Peyer's patch (tissue), 4 donors: ENCODE results near the gene EMILIN3. TPM values are rescaled to one million over a fixed set of nuclear protein-coding genes. Genes with fewer than 3 reads are reported as not detected.

ENCODE experiments used
- DNase-seq, 3 donors: peaks; one replicate each; pipeline ENCODE4 v3.0.0-alpha.2; 2017 to 2019
- H3K27ac ChIP-seq, 4 donors: fragments of 200-600 bp; sonication (generic); one replicate each; pipeline ENCODE4 v1.5.1; 2016 to 2019
- H3K27me3 ChIP-seq, 2 donors: fragments of 200-600 bp; sonication (generic); one replicate each; pipeline ENCODE4 v1.5.1; 2019
- H3K36me3 ChIP-seq, 3 donors: fragments of 200-600 bp; sonication (generic); one replicate each; pipeline ENCODE4 v1.5.1; 2016 to 2019
- H3K4me1 ChIP-seq, 4 donors: fragments of 200-600 bp; sonication (generic); one replicate each; pipeline ENCODE4 v1.5.1; 2016 to 2019
- H3K4me3 ChIP-seq, 4 donors: fragments of 200-600 bp; sonication (generic); 1 replicate in 3 of 4; 2 replicates in 1 of 4; pipeline ENCODE4 v1.5.1; 2016 to 2019; ENCODE audit warnings: mild to moderate bottlenecking in 1 of 4
- H3K9me3 ChIP-seq, 4 donors: fragments of 200-600 bp; sonication (generic); one replicate each; pipeline ENCODE4 v1.5.1; 2016 to 2019; ENCODE audit warnings: mild to moderate bottlenecking in 1 of 4
- CTCF ChIP-seq, 6 experiments: fragments of 450-650 bp in 4 of 6; fragments of 200-600 bp in 2 of 6; sonication (generic) in 1 of 6; IDR thresholded peaks; one replicate each; pipeline ENCODE4 v1.5.1; 2017 to 2019; ENCODE audit warnings: antibody characterized with exemption in 6 of 6, mild to moderate bottlenecking in 3 of 6, moderate library complexity in 1 of 6
- POLR2A ChIP-seq, 2 donors: fragments of 450-650 bp; IDR thresholded peaks; one replicate each; pipeline ENCODE4 v1.5.1; 2017; ENCODE audit warnings: antibody characterized with exemption in 2 of 2, mild to moderate bottlenecking in 2 of 2, moderate library complexity in 2 of 2
- total RNA-seq, 4 donors: library from RNA; depleted of rRNA; stranded (reverse); fragments of >200 nt; gene quantifications; one replicate each; pipeline ENCODE4 v1.1.0, GENCODE V29; 2016

EMILIN3 gene
- total RNA-seq, 4 donors from 2014 or later, result 0.66 TPM; not detected in 3

GRCh38 chr20:41357424-41358163 lies 9.0 kb downstream of the EMILIN3 start:
- Histone ChIP-seq H3K27me3 (no peaks in the 10 kb centered on the region), H3K9me3 (no peaks in the 10 kb centered on the region), H3K4me1 (no peaks in the 10 kb centered on the region), H3K4me3 (no peak overlapping the region), H3K36me3 (peaks cover 0 to 66% (median 0%) of the 10 kb centered on the region in 3 donors), H3K27ac (no peak overlapping the region)
- TF ChIP-seq POLR2A (IDR thresholded peaks at IDR 0.05) (no peak), CTCF (IDR thresholded peaks at IDR 0.05) (no peak)
- no peak for DNase-seq

DNA sequence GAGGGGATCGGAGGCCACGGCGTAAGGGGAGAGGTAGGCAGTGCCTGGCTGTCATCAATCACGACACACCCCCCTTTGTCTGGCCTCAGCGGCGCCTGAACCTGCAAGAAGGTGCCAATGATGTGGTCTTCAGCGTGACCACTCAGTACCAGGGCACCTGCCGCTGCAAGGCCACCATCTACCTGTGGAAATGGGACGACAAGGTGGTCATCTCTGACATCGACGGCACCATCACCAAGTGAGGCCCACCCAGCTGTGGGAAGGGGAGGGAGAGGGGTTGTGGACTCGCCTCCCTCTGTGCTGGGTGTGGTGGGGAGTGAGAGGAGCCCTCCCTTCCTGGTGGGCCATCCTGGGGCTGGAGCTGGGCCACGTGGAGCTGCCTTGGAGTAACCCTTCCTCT lies 9.7 kb downstream of the EMILIN3 start:
- no peak for TF ChIP-seq POLR2A (IDR thresholded peaks at IDR 0.05)
- TF ChIP-seq CTCF (IDR thresholded peaks at IDR 0.05), result no peak
- no peaks in the 10 kb centered on the region for H3K27me3 ChIP-seq
- H3K4me1 ChIP-seq, result no peaks in the 10 kb centered on the region
- no peak for DNase-seq
- H3K36me3 ChIP-seq, result peaks cover 0 to 72% (median 0%) of the 10 kb centered on the region in 3 donors
- H3K4me3 ChIP-seq, result no peak overlapping the region
- H3K27ac ChIP-seq, result no peak overlapping the region
- no peaks in the 10 kb centered on the region for H3K9me3 ChIP-seq

- no peak for DNase-seq
- Histone ChIP-seq H3K27me3 (no peaks in the 10 kb centered on the region), H3K4me1 (no peaks in the 10 kb centered on the region), H3K9me3 (no peaks in the 10 kb centered on the region), H3K27ac (no peak overlapping the region), H3K36me3 (peaks cover 0 to 79% (median 0%) of the 10 kb centered on the region in 3 donors), H3K4me3 (no peak overlapping the region)
- no peak for TF ChIP-seq POLR2A (IDR thresholded peaks at IDR 0.05)
- no peak for TF ChIP-seq CTCF (IDR thresholded peaks at IDR 0.05)
These were observed 10.9 kb downstream of the EMILIN3 start for GRCh38 chr20:41355598-41356203.

- TF ChIP-seq POLR2A (IDR thresholded peaks at IDR 0.05) (no peak), CTCF (IDR thresholded peaks at IDR 0.05) (no peak)
- H3K4me1 ChIP-seq, result no peaks in the 10 kb centered on the region
- H3K27me3 ChIP-seq, result no peaks in the 10 kb centered on the region
- H3K9me3 ChIP-seq, result no peaks in the 10 kb centered on the region
- DNase-seq, result no peak
- H3K4me3 ChIP-seq, result no peak overlapping the region
- no peak overlapping the region for H3K27ac ChIP-seq
- H3K36me3 ChIP-seq, result peaks cover 0 to 84% (median 0%) of the 10 kb centered on the region in 3 donors
These were observed 11.4 kb downstream of the EMILIN3 start for GRCh38 chr20:41355192-41355591.

DNA sequence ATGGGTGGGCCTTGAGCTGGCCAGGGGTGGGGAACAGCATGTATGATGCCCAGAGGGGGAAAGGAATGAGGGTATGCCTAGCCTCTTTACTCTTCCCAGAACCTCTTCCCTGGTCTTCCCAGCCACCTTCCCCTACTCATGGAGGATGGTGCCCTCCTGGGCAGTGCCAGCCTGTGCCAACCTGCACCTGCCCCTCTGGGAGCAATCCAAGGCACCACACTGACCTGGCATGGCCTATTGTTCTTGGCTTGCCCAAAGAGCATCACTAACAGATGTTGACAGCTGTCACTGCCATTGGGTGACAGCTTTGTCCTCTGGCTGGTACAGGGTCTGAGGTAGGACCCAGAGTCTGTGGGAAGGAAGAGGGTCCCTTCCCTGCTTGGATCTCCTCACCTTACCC lies 13.1 kb downstream of the EMILIN3 start:
- DNase-seq, result no peak
- Histone ChIP-seq H3K36me3 (peaks cover 0 to 91% (median 0%) of the 10 kb centered on the region in 3 donors), H3K4me3 (no peak overlapping the region), H3K9me3 (no peaks in the 10 kb centered on the region), H3K27me3 (no peaks in the 10 kb centered on the region), H3K4me1 (no peaks in the 10 kb centered on the region), H3K27ac (no peak overlapping the region)
- TF ChIP-seq POLR2A (IDR thresholded peaks at IDR 0.05) (no peak), CTCF (IDR thresholded peaks at IDR 0.05) (no peak)
